Memory B cell (primary cell): ENCODE results near the gene CNTNAP2.

Experiments used
- ATAC-seq: fragments of 150-1000 bp; cut with Tn5 transposase; 2 replicates; pipeline ENCODE4 v1.10.0; 2021; ENCODE audit warnings: low read depth, mild to moderate bottlenecking, moderate library complexity
- DNase-seq, 2 donors: peaks; one replicate each; pipeline ENCODE4 v3.0.0; 2022; ENCODE audit warnings: low spot score in 2 of 2
- H3K27ac Mint-ChIP-seq: one replicate; pipeline ENCODE4 v1.8.0; 2022; ENCODE audit warnings: mild to moderate bottlenecking, moderate library complexity, mixed read lengths
- H3K27me3 Mint-ChIP-seq: one replicate; pipeline ENCODE4 v1.8.0; 2022; ENCODE audit warnings: mixed read lengths
- H3K36me3 Mint-ChIP-seq: one replicate; pipeline ENCODE4 v1.8.0; 2022; ENCODE audit warnings: mild to moderate bottlenecking, mixed read lengths
- H3K4me1 Mint-ChIP-seq: one replicate; pipeline ENCODE4 v1.8.0; 2022; ENCODE audit warnings: mixed read lengths
- H3K4me3 Mint-ChIP-seq: one replicate; pipeline ENCODE4 v1.8.0; 2022; ENCODE audit warnings: mild to moderate bottlenecking, moderate library complexity, mixed read lengths
- H3K9me3 Mint-ChIP-seq: one replicate; pipeline ENCODE4 v1.8.0; 2022; ENCODE audit warnings: mixed read lengths

CNTNAP2 gene

GRCh38 chr7:148022832-148023231, 1906.2 kb downstream of the CNTNAP2 start:
- Mint-ChIP-seq H3K36me3 (no peaks in the 10 kb centered on the region), H3K4me1 (no peaks in the 10 kb centered on the region), H3K4me3 (no peak overlapping the region), H3K9me3 (peaks cover 3% of the 10 kb centered on the region), H3K27ac (no peak overlapping the region), H3K27me3 (no peaks in the 10 kb centered on the region)
- DNase-seq (no peak), ATAC-seq (no peak)

DNA sequence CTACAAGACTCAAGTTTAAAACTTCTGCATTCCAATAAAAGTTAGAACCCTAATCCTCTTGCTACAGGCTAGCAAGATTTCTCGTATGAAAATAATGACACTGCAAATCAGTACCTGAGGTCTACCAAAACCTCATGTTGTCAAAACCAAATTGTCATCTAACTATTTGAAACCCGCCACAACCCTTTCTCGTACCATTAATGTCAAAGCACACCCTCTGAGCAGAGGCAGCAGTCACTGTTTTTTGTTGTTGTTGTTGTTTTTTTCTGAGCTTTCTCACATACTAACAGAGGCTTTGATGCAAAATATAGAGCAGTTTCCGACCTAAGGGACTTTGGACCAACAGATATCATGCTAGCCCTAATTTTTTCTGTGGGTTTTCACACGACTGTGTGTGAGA, 1910.1 kb downstream of the CNTNAP2 start:
- Mint-ChIP-seq H3K27me3 (peaks cover 3% of the 10 kb centered on the region), H3K9me3 (peaks cover 3% of the 10 kb centered on the region), H3K4me3 (no peak overlapping the region), H3K36me3 (no peaks in the 10 kb centered on the region), H3K27ac (no peak overlapping the region), H3K4me1 (no peaks in the 10 kb centered on the region)
- ATAC-seq (no peak), DNase-seq (no peak)

DNA sequence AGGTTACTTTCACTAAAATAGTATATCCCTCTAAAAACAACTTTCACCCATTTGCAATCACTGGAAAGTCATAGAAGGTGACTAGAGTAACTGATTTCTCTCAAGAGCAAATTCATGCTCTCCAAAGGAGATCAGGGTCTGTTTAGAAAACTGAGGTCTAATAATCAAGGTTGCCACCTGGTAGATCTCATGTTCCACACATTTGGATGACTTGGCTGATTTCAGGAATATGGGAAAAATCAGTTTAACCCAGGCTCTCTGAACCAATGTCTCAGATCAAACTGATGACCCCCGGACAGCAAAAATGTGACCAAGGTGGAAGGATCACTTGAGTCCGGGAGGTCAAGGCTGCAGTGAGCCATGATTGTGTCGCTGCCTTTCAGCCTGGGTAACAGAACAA, 1911.6 kb downstream of the CNTNAP2 start:
- Mint-ChIP-seq H3K4me3 (no peak overlapping the region), H3K4me1 (no peaks in the 10 kb centered on the region), H3K36me3 (no peaks in the 10 kb centered on the region), H3K9me3 (peaks cover 3% of the 10 kb centered on the region), H3K27ac (no peak overlapping the region), H3K27me3 (peaks cover 4% of the 10 kb centered on the region)
- no peak for DNase-seq
- no peak for ATAC-seq

GRCh38 chr7:148031019-148031418, 1914.4 kb downstream of the CNTNAP2 start:
- ATAC-seq (no peak), DNase-seq (no peak)
- H3K4me3 Mint-ChIP-seq: no peak overlapping the region
- H3K36me3 Mint-ChIP-seq: no peaks in the 10 kb centered on the region
- H3K4me1 Mint-ChIP-seq: no peaks in the 10 kb centered on the region
- H3K9me3 Mint-ChIP-seq: no peaks in the 10 kb centered on the region
- H3K27ac Mint-ChIP-seq: no peak overlapping the region
- peaks cover 4% of the 10 kb centered on the region for H3K27me3 Mint-ChIP-seq

DNA sequence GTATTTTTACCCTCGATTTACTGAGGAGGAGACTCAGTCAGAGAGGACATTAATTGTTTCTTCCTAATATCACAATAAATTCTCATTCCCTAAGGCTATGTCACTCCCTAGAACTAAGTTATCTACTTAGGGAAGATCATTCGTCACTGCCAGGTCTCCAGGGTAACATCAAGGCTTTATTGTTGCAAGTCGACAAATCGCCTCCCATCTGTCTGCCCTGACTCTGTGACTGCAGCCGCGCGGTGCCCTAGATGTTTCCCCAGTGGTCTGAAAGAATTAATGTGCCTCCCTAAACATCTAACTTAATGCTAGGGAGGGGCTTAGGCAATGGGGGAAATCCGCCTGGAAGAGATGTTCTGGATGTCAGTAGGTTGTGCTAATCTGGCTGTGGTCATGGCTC, 1915.2 kb downstream of the CNTNAP2 start:
- Mint-ChIP-seq H3K36me3 (no peaks in the 10 kb centered on the region), H3K27me3 (peaks cover 4% of the 10 kb centered on the region), H3K4me1 (no peaks in the 10 kb centered on the region), H3K4me3 (no peak overlapping the region), H3K9me3 (no peaks in the 10 kb centered on the region), H3K27ac (no peak overlapping the region)
- DNase-seq (no peak), ATAC-seq (no peak)

GRCh38 chr7:148035950-148036349, 1919.3 kb downstream of the CNTNAP2 start:
- H3K9me3 Mint-ChIP-seq: no peaks in the 10 kb centered on the region
- peaks cover 1% of the 10 kb centered on the region for H3K27me3 Mint-ChIP-seq
- H3K4me3 Mint-ChIP-seq: no peak overlapping the region

DNA sequence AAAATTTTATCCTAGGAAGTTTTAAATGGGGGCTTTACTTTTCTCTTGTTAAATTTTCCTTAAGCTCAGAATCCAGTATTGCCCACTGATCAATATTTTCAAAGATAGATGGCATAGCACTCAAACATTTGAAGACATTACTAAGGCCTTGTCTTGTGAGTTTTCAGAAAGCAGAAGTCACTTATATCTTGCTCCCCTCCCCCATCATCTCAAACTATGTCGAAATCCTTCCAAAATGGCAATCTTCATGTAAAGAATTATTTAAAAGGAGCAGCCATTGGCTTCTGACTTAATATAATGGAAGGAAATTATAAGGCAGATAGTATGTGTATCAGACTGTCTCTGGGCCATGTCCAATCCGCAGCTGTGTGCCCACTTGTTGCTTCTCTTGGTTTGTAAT, 1920.4 kb downstream of the CNTNAP2 start:
- H3K27me3 Mint-ChIP-seq: peaks cover 1% of the 10 kb centered on the region
- DNase-seq (no peak), ATAC-seq (no peak)
- H3K9me3 Mint-ChIP-seq: no peaks in the 10 kb centered on the region
- no peaks in the 10 kb centered on the region for H3K36me3 Mint-ChIP-seq
- no peaks in the 10 kb centered on the region for H3K4me1 Mint-ChIP-seq
- no peak overlapping the region for H3K4me3 Mint-ChIP-seq
- no peak overlapping the region for H3K27ac Mint-ChIP-seq

More at GRCh38 chr7:148035950-148036349, 1919.3 kb downstream of the CNTNAP2 start:
- DNase-seq (no peak), ATAC-seq (no peak)
- no peaks in the 10 kb centered on the region for H3K4me1 Mint-ChIP-seq
- H3K36me3 Mint-ChIP-seq: no peaks in the 10 kb centered on the region
- H3K27ac Mint-ChIP-seq: no peak overlapping the region

DNA sequence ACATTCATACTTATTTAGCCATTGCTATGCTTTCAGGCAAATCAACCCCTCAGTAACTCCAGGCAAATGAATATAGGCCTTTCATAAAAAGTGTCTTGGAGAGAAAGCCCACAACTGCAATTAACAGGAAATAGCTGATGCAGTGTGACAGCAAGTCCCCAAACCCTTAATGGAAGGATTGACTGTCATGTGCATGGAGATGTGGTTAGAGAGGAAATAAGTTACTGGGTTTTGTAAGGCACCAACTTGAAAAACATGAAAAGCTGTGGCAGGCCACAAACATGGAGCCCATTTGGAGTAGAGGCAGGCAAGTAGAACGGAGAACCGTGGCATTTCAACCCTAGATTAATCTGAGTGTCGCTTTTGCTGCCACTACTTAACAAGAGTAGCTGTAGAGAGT, 1924.6 kb downstream of the CNTNAP2 start:
- Mint-ChIP-seq H3K27ac (no peak overlapping the region), H3K4me3 (no peak overlapping the region), H3K27me3 (peaks cover 4% of the 10 kb centered on the region), H3K4me1 (no peaks in the 10 kb centered on the region), H3K36me3 (no peaks in the 10 kb centered on the region), H3K9me3 (no peaks in the 10 kb centered on the region)
- no peak for ATAC-seq
- no peak for DNase-seq

GRCh38 chr7:148042935-148043631, 1926.5 kb downstream of the CNTNAP2 start:
- H3K27ac Mint-ChIP-seq: no peak overlapping the region
- H3K36me3 Mint-ChIP-seq: no peaks in the 10 kb centered on the region
- H3K9me3 Mint-ChIP-seq: peaks cover 2% of the 10 kb centered on the region
- no peak for DNase-seq
- H3K27me3 Mint-ChIP-seq: peaks cover 4% of the 10 kb centered on the region
- H3K4me1 Mint-ChIP-seq: no peaks in the 10 kb centered on the region
- H3K4me3 Mint-ChIP-seq: no peak overlapping the region
- ATAC-seq: no peak

GRCh38 chr7:148044173-148044572, 1927.6 kb downstream of the CNTNAP2 start:
- Mint-ChIP-seq H3K4me3 (no peak overlapping the region), H3K9me3 (peaks cover 2% of the 10 kb centered on the region)

DNA sequence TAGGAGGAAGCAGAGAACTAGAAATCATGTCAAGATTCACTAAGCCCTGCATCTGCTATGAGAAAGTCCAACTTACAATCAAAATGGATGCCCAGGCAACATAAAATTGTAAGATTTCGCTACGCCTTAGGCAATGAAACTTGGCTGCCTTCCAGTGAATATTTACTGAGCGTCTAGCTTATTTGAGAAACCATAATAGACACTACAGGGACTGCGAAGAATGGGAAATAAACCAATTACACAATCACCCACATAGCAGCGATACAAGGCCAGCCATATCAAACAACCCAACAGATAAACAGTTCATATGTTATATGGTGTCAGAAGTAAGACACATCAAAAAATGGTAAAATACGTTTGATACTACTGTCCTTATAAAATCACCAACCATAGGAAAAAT, 1928.9 kb downstream of the CNTNAP2 start:
- Mint-ChIP-seq H3K36me3 (no peaks in the 10 kb centered on the region), H3K9me3 (peaks cover 2% of the 10 kb centered on the region), H3K4me1 (no peaks in the 10 kb centered on the region), H3K27me3 (peaks cover 4% of the 10 kb centered on the region), H3K4me3 (no peak overlapping the region), H3K27ac (no peak overlapping the region)
- ATAC-seq (no peak), DNase-seq (no peak)

More at GRCh38 chr7:148044173-148044572, 1927.6 kb downstream of the CNTNAP2 start:
- H3K27me3 Mint-ChIP-seq: peaks cover 4% of the 10 kb centered on the region
- ATAC-seq (no peak), DNase-seq (no peak)
- H3K4me1 Mint-ChIP-seq: no peaks in the 10 kb centered on the region
- no peaks in the 10 kb centered on the region for H3K36me3 Mint-ChIP-seq
- H3K27ac Mint-ChIP-seq: no peak overlapping the region

- DNase-seq (no peak), ATAC-seq (no peak)
- Mint-ChIP-seq H3K4me1 (no peaks in the 10 kb centered on the region), H3K27ac (no peak overlapping the region), H3K9me3 (peaks cover 2% of the 10 kb centered on the region), H3K36me3 (no peaks in the 10 kb centered on the region), H3K4me3 (no peak overlapping the region), H3K27me3 (no peaks in the 10 kb centered on the region)
Observed at GRCh38 chr7:148049068-148049467, 1932.5 kb downstream of the CNTNAP2 start.

DNA sequence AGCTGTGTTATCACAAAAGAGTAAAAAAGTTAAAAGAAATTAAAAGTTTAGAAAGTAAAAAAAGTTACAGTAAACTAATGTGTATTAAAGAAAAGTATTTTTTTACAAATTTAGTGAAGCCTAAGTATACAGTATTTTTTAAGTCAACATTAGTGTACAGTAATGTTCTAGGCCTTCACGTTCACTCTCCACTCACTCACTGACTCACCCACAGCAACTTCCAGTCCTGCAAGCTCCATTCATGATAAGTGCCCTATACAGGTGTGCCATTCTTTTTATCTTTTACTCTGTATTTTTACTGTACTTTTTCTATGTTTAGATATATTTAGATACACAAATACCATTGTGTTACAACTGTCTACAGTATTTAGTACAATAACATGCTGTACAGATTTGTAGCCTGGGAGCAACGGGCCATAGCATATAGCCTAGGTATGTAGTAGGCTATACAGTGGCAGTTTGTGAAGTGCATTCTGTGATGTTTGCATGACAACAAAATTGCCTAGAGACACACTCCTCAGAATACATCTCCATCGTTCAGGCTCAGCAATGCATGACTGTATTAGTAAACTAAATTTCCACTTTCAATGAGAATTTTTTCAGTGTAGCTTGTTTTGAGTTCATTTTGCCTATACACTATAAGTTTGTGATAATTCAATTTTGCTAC, 1934.0 kb downstream of the CNTNAP2 start:
- Mint-ChIP-seq H3K27me3 (no peaks in the 10 kb centered on the region), H3K36me3 (no peaks in the 10 kb centered on the region), H3K9me3 (peaks cover 2% of the 10 kb centered on the region), H3K4me3 (no peak overlapping the region), H3K27ac (no peak overlapping the region), H3K4me1 (no peaks in the 10 kb centered on the region)
- DNase-seq (no peak), ATAC-seq (no peak)

DNA sequence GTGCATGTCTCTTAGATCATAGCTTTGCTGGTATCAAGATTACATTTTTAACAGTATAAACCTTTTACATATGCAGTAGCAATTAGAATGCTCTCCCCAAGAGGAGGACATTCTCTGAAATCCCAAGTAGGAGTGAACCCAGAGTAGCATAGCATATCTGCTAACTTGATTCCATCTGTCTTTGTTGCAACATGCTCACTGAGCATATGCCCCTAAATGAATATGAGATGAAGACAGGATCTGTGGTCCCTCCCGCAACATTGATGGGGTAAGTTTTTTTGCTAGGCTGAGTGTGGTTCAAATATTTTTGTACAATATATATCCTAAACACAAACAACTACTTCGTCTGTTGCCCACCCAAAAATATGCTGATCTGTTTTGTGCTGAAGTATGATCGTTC, 1939.8 kb downstream of the CNTNAP2 start:
- DNase-seq (no peak), ATAC-seq (no peak)
- no peaks in the 10 kb centered on the region for H3K36me3 Mint-ChIP-seq
- H3K27ac Mint-ChIP-seq: no peak overlapping the region
- H3K4me3 Mint-ChIP-seq: no peak overlapping the region
- no peaks in the 10 kb centered on the region for H3K27me3 Mint-ChIP-seq
- no peaks in the 10 kb centered on the region for H3K9me3 Mint-ChIP-seq
- peaks cover 2% of the 10 kb centered on the region for H3K4me1 Mint-ChIP-seq

GRCh38 chr7:148058092-148058491, 1941.5 kb downstream of the CNTNAP2 start:
- peaks cover 2% of the 10 kb centered on the region for H3K4me1 Mint-ChIP-seq
- H3K27ac Mint-ChIP-seq: no peak overlapping the region
- H3K4me3 Mint-ChIP-seq: no peak overlapping the region
- no peaks in the 10 kb centered on the region for H3K27me3 Mint-ChIP-seq
- no peaks in the 10 kb centered on the region for H3K36me3 Mint-ChIP-seq
- H3K9me3 Mint-ChIP-seq: no peaks in the 10 kb centered on the region
- DNase-seq (no peak), ATAC-seq (no peak)
